HepG2 (cell line): ENCODE results near the gene ZNF670. TPM values are rescaled to one million over a fixed set of nuclear protein-coding genes. Genes with fewer than 3 reads are reported as not detected.

Experiments used
- ARID2 ChIP-seq: sonication (generic); formaldehyde crosslinking; IDR thresholded peaks from 2 replicates; pipeline ENCODE4 v1.8.1; 2022; ENCODE audit warnings: mild to moderate bottlenecking, missing genetic modification reagents, borderline replicate concordance
- ARID4A ChIP-seq: sonication (generic); formaldehyde crosslinking; IDR thresholded peaks from 2 replicates; pipeline ENCODE4 v1.5.0; 2020; ENCODE audit warnings: mild to moderate bottlenecking, missing genetic modification reagents, borderline replicate concordance
- BCLAF1 ChIP-seq: fragments of 450-650 bp; IDR thresholded peaks from 2 replicates; pipeline ENCODE4 v1.6.1; 2017; ENCODE audit warnings: mild to moderate bottlenecking
- FIP1L1 ChIP-seq: fragments of 200-400 bp; formaldehyde crosslinking; IDR thresholded peaks from 2 replicates; pipeline ENCODE4 v1.6.1; 2018; ENCODE audit warnings: low read depth, mild to moderate bottlenecking, low read length, moderate library complexity, borderline replicate concordance; ENCODE audit not compliant: insufficient read depth
- FUBP1 ChIP-seq: sonication (generic); formaldehyde crosslinking; IDR thresholded peaks from 2 replicates; pipeline ENCODE4 v1.5.1; 2020; ENCODE audit warnings: missing genetic modification reagents, mild to moderate bottlenecking, borderline replicate concordance
- HINFP ChIP-seq: sonication (generic); formaldehyde crosslinking; IDR thresholded peaks from 2 replicates; pipeline ENCODE4 v1.4.0; 2020; ENCODE audit warnings: low read depth, mild to moderate bottlenecking, missing genetic modification reagents
- KAT7 ChIP-seq: IDR thresholded peaks from 2 replicates; pipeline ENCODE4 v1.6.1; 2018; ENCODE audit warnings: borderline replicate concordance, missing compliant biosample characterization
- MATR3 ChIP-seq: sonication (generic); formaldehyde crosslinking; IDR thresholded peaks from 2 replicates; pipeline ENCODE4 v1.4.0; 2020; ENCODE audit warnings: missing genetic modification reagents
- MAX ChIP-seq: IDR thresholded peaks from 2 replicates; pipeline ENCODE4 v1.6.1; 2012; ENCODE audit warnings: inconsistent platforms
- MXD1 ChIP-seq: sonication (generic); formaldehyde crosslinking; IDR thresholded peaks from 2 replicates; pipeline ENCODE4 v1.4.0; 2020; ENCODE audit warnings: mild to moderate bottlenecking, missing genetic modification reagents
- POGK ChIP-seq: sonication (generic); formaldehyde crosslinking; conservative IDR thresholded peaks from 2 replicates; pipeline ENCODE4 v1.8.0; 2022; ENCODE audit warnings: mild to moderate bottlenecking, moderate library complexity, missing genetic modification reagents
- SALL1 ChIP-seq: sonication (generic); formaldehyde crosslinking; IDR thresholded peaks from 2 replicates; pipeline ENCODE4 v1.8.0; 2022; ENCODE audit warnings: mild to moderate bottlenecking, missing genetic modification reagents
- polyA plus RNA-seq, 8 experiments: library from polyadenylated mRNA; depleted of rRNA in 3 of 8; stranded (reverse) in 7 of 8; unstranded in 1 of 8; fragments of >200 nt; fragmentation: Illumina TruSeq in 4 of 8; extraction: Trizol in 4 of 8; gene quantifications; 2 replicates each; pipeline versions ENCODE4 v1.2.1 to v1.2.3, GENCODE V29; 2011 to 2016; ENCODE audit warnings: low read depth in 4 of 8, missing spikeins in 1 of 8, mixed read lengths in 1 of 8; ENCODE audit not compliant: insufficient read depth in 1 of 8
- total RNA-seq, 5 experiments: library from RNA; depleted of rRNA; stranded (reverse); fragments of >200 nt; fragmentation: Illumina TruSeq; extraction: Trizol; gene quantifications; 2 replicates each; pipeline ENCODE4 v1.2.3, GENCODE V29; 2016; ENCODE audit warnings: low read depth in 1 of 5

ZNF670 gene
- total and polyA plus RNA-seq, 2 of the 13 experiments (the other 11 are each of a cell fraction or from before 2014, with no cell fraction given): 4.2 to 10.9 TPM

- TF ChIP-seq FUBP1 (CRISPR knock-in tag): peak; percentile 70; the same call in 1 of the 2 replicates
- TF ChIP-seq ARID2 (CRISPR knock-in tag): 0 out of 2 replicates have a peak, but pooled peaks have one; percentile 85
- TF ChIP-seq BCLAF1: no peak
- peak; percentile 85 for TF ChIP-seq POGK (CRISPR knock-in tag)
- TF ChIP-seq MAX: peak; percentile 82
- TF ChIP-seq ARID4A (CRISPR knock-in tag): peak; percentile 86; the same call in 1 of the 2 replicates
- peak; percentile 62; the same call in 1 of the 2 replicates for TF ChIP-seq SALL1
- 0 out of 2 replicates have a peak, but pooled peaks have one; percentile 10 for TF ChIP-seq HINFP (CRISPR knock-in tag)
- TF ChIP-seq MATR3 (CRISPR knock-in tag): no peak
- peak; percentile 83 for TF ChIP-seq MXD1 (CRISPR knock-in tag)
- TF ChIP-seq FIP1L1: no peak
- peak; percentile 90; the same call in 1 of the 2 replicates for TF ChIP-seq KAT7 (CRISPR knock-in tag)
Observed at GRCh38 chr1:247111700-247112478, 33.3 kb upstream of the ZNF670 start (continued).
